ENCODE data around the gene CTIF. TPM values are rescaled to one million over a fixed set of nuclear protein-coding genes. Genes with fewer than 3 reads are reported as not detected.

Gene CTIF
- total and polyA plus RNA-seq, 4 donors: 12.2 to 45.7 (median 32.6) TPM

DNA sequence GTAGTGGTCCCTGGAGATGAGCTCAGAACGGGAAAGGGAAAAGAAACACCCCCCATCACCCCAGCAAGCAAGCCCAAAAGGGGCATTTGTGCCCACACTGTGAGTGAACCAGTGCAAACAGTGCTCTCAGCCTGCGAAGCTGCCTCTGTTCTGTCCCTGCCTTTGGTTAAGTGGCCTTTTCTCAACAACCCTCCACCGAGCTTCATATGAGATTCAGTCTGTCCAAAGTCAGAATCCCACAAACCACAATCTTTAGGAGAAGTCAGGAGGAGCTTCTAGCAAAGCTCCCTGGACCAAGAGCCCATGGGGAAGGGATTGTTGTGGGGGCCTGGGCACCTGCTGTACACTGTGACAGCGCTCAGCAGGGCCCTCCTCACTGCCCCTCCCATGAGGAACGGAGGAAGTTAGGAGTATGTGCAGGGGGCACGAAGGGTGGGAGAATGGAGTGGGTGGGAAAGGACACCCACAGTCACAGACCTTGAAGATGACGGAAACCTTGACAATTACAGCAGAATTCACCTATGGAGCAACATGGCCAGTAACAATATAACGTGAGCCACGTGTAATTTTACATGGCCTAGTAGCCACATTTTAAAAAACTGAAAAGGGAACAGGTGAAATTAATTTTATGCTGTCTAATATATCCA lies 292.4 kb downstream of the CTIF start:
- Histone ChIP-seq H3K36me3 (ENCODE audit: control insufficient read depth in 4 of 4, insufficient read depth in 4 of 4, low read length in 4 of 4) (no peaks in the 10 kb centered on the region), H3K4me3 (no peak overlapping the region), H3K9me3 (ENCODE audit: control insufficient read depth in 4 of 4, insufficient read depth in 3 of 4, low read length in 3 of 4) (no peaks in the 10 kb centered on the region), H3K9ac (ENCODE audit: insufficient read depth in 1 of 2, low read length in 2 of 2) (peak overlapping the region in 1 of 2 donors; percentile 26), H3K27me3 (ENCODE audit: control insufficient read depth in 3 of 3, insufficient read depth in 3 of 3, low read length in 2 of 3) (no peaks in the 10 kb centered on the region), H3K27ac (ENCODE audit: low read depth in 1 of 2, low read length in 1 of 2) (no peak overlapping the region), H3K4me1 (ENCODE audit: control insufficient read depth in 5 of 5, insufficient read depth in 5 of 5, low read length in 5 of 5) (peaks cover 16 to 64% (median 33%) of the 10 kb centered on the region in 5 donors)
- WGBS, 2 donors: 85 to 88% methylated on average over 9 of the region's 9 CpGs
- DNase-seq: peak in 1 of 3 donors; percentile 7
- TF ChIP-seq, protein P1, sequence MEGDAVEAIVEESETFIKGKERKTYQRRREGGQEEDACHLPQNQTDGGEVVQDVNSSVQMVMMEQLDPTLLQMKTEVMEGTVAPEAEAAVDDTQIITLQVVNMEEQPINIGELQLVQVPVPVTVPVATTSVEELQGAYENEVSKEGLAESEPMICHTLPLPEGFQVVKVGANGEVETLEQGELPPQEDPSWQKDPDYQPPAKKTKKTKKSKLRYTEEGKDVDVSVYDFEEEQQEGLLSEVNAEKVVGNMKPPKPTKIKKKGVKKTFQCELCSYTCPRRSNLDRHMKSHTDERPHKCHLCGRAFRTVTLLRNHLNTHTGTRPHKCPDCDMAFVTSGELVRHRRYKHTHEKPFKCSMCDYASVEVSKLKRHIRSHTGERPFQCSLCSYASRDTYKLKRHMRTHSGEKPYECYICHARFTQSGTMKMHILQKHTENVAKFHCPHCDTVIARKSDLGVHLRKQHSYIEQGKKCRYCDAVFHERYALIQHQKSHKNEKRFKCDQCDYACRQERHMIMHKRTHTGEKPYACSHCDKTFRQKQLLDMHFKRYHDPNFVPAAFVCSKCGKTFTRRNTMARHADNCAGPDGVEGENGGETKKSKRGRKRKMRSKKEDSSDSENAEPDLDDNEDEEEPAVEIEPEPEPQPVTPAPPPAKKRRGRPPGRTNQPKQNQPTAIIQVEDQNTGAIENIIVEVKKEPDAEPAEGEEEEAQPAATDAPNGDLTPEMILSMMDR (IDR thresholded peaks at IDR 0.05; ENCODE audit: control extremely low read depth, extremely low read depth): no peak
- ATAC-seq (ENCODE audit: insufficient read depth, low FRiP score): no peak

DNA sequence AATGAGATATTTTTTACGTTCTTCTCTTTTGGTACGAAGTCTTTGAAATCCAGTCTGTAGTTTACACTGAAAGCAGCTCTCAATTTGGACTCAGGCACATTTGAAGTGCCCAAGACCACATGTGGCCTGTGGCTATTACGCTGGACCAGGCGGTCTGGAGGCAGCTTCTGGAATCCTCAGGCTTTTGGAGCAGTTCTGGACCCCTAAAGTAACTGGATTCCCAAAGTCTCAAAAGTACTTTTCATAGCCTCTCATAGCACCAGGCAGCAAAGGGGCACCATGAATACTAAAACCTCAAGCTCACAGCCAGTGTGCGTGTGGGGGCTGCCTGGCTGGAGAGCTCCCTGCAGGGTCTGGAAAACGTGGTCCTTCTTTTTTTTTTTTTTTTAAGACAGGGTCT lies 293.0 kb downstream of the CTIF start:
- Histone ChIP-seq H3K4me3 (no peak overlapping the region), H3K27ac (ENCODE audit: low read depth in 1 of 2, low read length in 1 of 2) (no peak overlapping the region), H3K27me3 (ENCODE audit: control insufficient read depth in 3 of 3, insufficient read depth in 3 of 3, low read length in 2 of 3) (no peaks in the 10 kb centered on the region), H3K4me1 (ENCODE audit: control insufficient read depth in 5 of 5, insufficient read depth in 5 of 5, low read length in 5 of 5) (peaks cover 15 to 59% (median 31%) of the 10 kb centered on the region in 5 donors), H3K9ac (ENCODE audit: insufficient read depth in 1 of 2, low read length in 2 of 2) (no peak overlapping the region), H3K9me3 (ENCODE audit: control insufficient read depth in 4 of 4, insufficient read depth in 3 of 4, low read length in 3 of 4) (no peaks in the 10 kb centered on the region), H3K36me3 (ENCODE audit: control insufficient read depth in 4 of 4, insufficient read depth in 4 of 4, low read length in 4 of 4) (peaks cover 0 to 2% (median 0%) of the 10 kb centered on the region in 4 donors)
- TF ChIP-seq, protein P1 (IDR thresholded peaks at IDR 0.05; ENCODE audit: control extremely low read depth, extremely low read depth): no peak
- DNase-seq (no peak), ATAC-seq (ENCODE audit: insufficient read depth, low FRiP score) (no peak)
- 90 to 97% methylated on average over 6 of the region's 6 CpGs for WGBS, 2 donors

GRCh38 chr18:48832938-48833700 lies 294.3 kb downstream of the CTIF start:
- Histone ChIP-seq H3K27ac (ENCODE audit: low read depth in 1 of 2, low read length in 1 of 2) (peak overlapping the region in 1 of 2 donors; percentile 28), H3K9me3 (ENCODE audit: control insufficient read depth in 4 of 4, insufficient read depth in 3 of 4, low read length in 3 of 4) (no peaks in the 10 kb centered on the region), H3K9ac (ENCODE audit: insufficient read depth in 1 of 2, low read length in 2 of 2) (no peak overlapping the region), H3K4me1 (ENCODE audit: control insufficient read depth in 5 of 5, insufficient read depth in 5 of 5, low read length in 5 of 5) (peaks cover 7 to 48% (median 28%) of the 10 kb centered on the region in 5 donors), H3K27me3 (ENCODE audit: control insufficient read depth in 3 of 3, insufficient read depth in 3 of 3, low read length in 2 of 3) (no peaks in the 10 kb centered on the region), H3K4me3 (no peak overlapping the region), H3K36me3 (ENCODE audit: control insufficient read depth in 4 of 4, insufficient read depth in 4 of 4, low read length in 4 of 4) (peaks cover 0 to 2% (median 0%) of the 10 kb centered on the region in 4 donors)
- ATAC-seq (ENCODE audit: insufficient read depth, low FRiP score) (no peak), DNase-seq (peak in 2 of 3 donors; percentile 37 to 44)
- WGBS, 2 donors: 48 to 54% methylated on average over 16 of the region's 16 CpGs
- TF ChIP-seq, protein P1 (IDR thresholded peaks at IDR 0.05; ENCODE audit: control extremely low read depth, extremely low read depth): no peak
